Brain microvascular endothelial cell (primary cell): ENCODE data around the gene ATG2A.

Experiments
- DNase-seq: peaks from one replicate; pipeline ENCODE4 v3.0.0-alpha.2; 2020
- H3K27ac ChIP-seq: fragments of 250-450 bp; sonication (Bioruptor Pico); 2 replicates; pipeline ENCODE4 v1.5.1; 2020; ENCODE audit warnings: mild to moderate bottlenecking, moderate library complexity
- H3K27me3 ChIP-seq: fragments of 250-450 bp; sonication (Bioruptor Pico); replicated peaks from 2 replicates; pipeline ENCODE4 v1.5.1; 2020; ENCODE audit warnings: mild to moderate bottlenecking
- H3K36me3 ChIP-seq: fragments of 250-450 bp; sonication (Bioruptor Pico); replicated peaks from 2 replicates; pipeline ENCODE4 v1.5.1; 2020; ENCODE audit warnings: mild to moderate bottlenecking
- H3K4me3 ChIP-seq: 2 replicates; pipeline ENCODE4 v1.5.1; 2011; ENCODE audit warnings: low read depth, mild to moderate bottlenecking, control low read depth, low read length, moderate library complexity
- in situ Hi-C: cut with HindIII; loops from 2 replicates; pipeline ENCODE4 v1.10.0; 2017; ENCODE audit warnings: low sequenced_read_pairs, low pct_ligation_motif_present
- TF ChIP-seq, protein P1 (sequence below): IDR thresholded peaks from 2 replicates; pipeline ENCODE4 v1.5.1; 2011; ENCODE audit warnings: low read depth, mild to moderate bottlenecking, moderate library complexity, low read length, control low read depth, inconsistent platforms; ENCODE audit errors: missing control alignments

ATG2A gene

GRCh38 chr11:64913171-64913727, 3.8 kb downstream of the ATG2A start:
- no peaks in the 10 kb centered on the region for H3K27me3 ChIP-seq
- TF ChIP-seq, protein P1, sequence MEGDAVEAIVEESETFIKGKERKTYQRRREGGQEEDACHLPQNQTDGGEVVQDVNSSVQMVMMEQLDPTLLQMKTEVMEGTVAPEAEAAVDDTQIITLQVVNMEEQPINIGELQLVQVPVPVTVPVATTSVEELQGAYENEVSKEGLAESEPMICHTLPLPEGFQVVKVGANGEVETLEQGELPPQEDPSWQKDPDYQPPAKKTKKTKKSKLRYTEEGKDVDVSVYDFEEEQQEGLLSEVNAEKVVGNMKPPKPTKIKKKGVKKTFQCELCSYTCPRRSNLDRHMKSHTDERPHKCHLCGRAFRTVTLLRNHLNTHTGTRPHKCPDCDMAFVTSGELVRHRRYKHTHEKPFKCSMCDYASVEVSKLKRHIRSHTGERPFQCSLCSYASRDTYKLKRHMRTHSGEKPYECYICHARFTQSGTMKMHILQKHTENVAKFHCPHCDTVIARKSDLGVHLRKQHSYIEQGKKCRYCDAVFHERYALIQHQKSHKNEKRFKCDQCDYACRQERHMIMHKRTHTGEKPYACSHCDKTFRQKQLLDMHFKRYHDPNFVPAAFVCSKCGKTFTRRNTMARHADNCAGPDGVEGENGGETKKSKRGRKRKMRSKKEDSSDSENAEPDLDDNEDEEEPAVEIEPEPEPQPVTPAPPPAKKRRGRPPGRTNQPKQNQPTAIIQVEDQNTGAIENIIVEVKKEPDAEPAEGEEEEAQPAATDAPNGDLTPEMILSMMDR: no peak
- in situ Hi-C loops: no loop called here
- no peak overlapping the region for H3K27ac ChIP-seq
- H3K4me3 ChIP-seq: no peak overlapping the region
- no peak for DNase-seq
- peaks cover 46% of the 10 kb centered on the region for H3K36me3 ChIP-seq

- H3K27ac ChIP-seq: no peak overlapping the region
- DNase-seq: no peak
- in situ Hi-C loops: no loop called here
- H3K27me3 ChIP-seq: no peaks in the 10 kb centered on the region
- H3K36me3 ChIP-seq: peaks cover 55% of the 10 kb centered on the region
- TF ChIP-seq, protein P1: no peak
- no peak overlapping the region for H3K4me3 ChIP-seq
These were observed 5.3 kb downstream of the ATG2A start for GRCh38 chr11:64911689-64912088.

- no peak overlapping the region for H3K27ac ChIP-seq
- no peaks in the 10 kb centered on the region for H3K27me3 ChIP-seq
- H3K4me3 ChIP-seq: no peak overlapping the region
- no peak for DNase-seq
- TF ChIP-seq, protein P1: no peak
- in situ Hi-C loops: no loop called here
- peaks cover 61% of the 10 kb centered on the region for H3K36me3 ChIP-seq
These were observed 5.9 kb downstream of the ATG2A start for GRCh38 chr11:64911142-64911541.

DNA sequence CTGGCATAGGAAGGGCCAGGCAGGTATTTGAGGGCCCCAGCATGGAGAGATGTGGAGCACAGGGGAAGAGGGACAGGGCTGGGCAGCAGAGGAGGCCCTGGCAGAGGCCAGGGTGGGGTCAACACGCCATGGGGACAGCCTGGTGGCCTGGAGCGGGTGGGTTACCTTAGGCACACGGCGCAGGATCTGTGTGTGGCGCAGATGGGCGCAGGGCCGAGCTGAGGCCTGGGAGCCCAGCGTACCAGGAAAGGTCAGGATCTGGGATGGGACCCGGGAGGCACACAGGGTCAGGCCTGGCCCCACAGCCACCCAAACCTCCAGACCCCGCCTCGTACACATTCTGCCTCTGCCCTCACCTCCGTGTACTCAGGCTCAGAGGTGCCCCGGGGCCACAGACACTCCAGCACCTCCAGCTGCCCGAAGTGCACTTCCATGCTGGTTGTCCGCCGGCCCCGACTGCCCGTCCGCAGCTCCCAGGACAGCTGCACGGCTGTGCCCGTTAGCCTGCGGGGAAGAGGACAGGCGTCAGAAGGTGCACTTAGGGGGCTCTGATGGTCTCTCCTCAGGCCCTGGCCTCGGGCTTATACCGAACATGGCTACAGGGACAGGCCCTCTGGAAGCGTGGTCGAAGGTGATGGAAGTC, 6.4 kb downstream of the ATG2A start:
- Histone ChIP-seq H3K27ac (no peak overlapping the region), H3K4me3 (no peak overlapping the region), H3K36me3 (peaks cover 64% of the 10 kb centered on the region), H3K27me3 (no peaks in the 10 kb centered on the region)
- DNase-seq: no peak
- TF ChIP-seq, protein P1: no peak
- in situ Hi-C loops: no loop called here

DNA sequence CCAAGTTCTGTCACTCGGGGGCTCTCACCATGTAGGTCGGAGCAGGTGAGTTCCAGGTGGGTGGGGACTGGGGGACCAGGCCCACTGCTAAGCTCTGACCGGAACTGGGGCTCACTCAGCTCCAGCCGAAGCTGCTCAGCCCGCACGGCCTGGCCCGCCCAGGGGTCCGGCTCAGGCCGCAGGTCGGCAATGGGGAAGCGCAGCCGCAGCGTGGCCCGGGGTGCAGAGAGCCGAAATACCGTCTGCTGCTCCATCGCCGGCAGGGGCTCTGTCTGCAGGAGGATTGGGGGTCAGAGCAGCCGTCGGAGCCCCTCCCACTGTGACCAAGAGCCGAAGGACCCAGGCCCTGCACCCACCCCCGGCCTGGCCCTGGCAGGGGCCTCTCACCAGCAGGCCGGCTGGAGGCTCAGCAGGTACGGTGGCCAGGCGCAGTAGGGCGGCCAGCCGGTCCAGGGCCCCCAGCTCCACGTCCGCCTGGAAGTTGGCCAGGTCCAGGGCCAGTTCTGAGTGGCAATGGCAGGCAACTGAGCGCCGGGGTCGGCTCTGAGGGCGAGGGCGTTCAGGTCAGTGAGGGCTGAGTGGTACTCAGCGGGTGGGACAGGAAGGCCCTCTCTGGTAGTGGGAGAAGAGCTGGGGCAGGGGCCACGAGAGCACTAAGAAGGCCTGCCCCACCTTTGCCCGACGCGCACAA, 7.2 kb downstream of the ATG2A start:
- H3K36me3 ChIP-seq: peaks cover 65% of the 10 kb centered on the region
- DNase-seq: no peak
- no peak overlapping the region for H3K4me3 ChIP-seq
- no peaks in the 10 kb centered on the region for H3K27me3 ChIP-seq
- in situ Hi-C loops: no loop called here
- no peak overlapping the region for H3K27ac ChIP-seq
- TF ChIP-seq, protein P1: no peak
